Cardiac fibroblast (primary cell): ENCODE results near the gene DARS1.
A peak's percentile ranks its signal among the peaks of the same experiment; 100 is the strongest.

Experiments used
- DNase-seq, 2 donors: peaks; one replicate each; pipeline versions ENCODE4 v3.0.0 to v3.0.0-alpha.2; 2010; ENCODE audit warnings: low read depth in 2 of 2
- H3K4me3 ChIP-seq, 2 donors: replicated peaks in 1 of 2; 1 replicate in 1 of 2; 2 replicates in 1 of 2; pipeline ENCODE4 v1.5.1; 2011; ENCODE audit warnings: low read depth in 2 of 2, low read length in 2 of 2, mild to moderate bottlenecking in 2 of 2, moderate library complexity in 1 of 2
- CTCF ChIP-seq: IDR thresholded peaks from one replicate; pipeline ENCODE4 v1.5.1; 2011; ENCODE audit warnings: low read depth, mild to moderate bottlenecking, low read length, inconsistent platforms

Gene DARS1

GRCh38 chr2:136029149-136029548 lies 43.7 kb upstream of the DARS1 start:
- DNase-seq = no peak
- H3K4me3 ChIP-seq = no peak overlapping the region
- no peak for TF ChIP-seq CTCF

GRCh38 chr2:136028001-136028400 lies 42.6 kb upstream of the DARS1 start:
- H3K4me3 ChIP-seq = no peak overlapping the region
- no peak for TF ChIP-seq CTCF

GRCh38 chr2:136027112-136027511 lies 41.7 kb upstream of the DARS1 start:
- DNase-seq = no peak
- no peak overlapping the region for H3K4me3 ChIP-seq
- TF ChIP-seq CTCF = no peak

More at GRCh38 chr2:136028001-136028400, 42.6 kb upstream of the DARS1 start:
- no peak for DNase-seq

- TF ChIP-seq CTCF = no peak
- H3K4me3 ChIP-seq = peak overlapping the region in 1 of 2 donors; percentile 14
- DNase-seq = peak; percentile 52 to 69
Observed at GRCh38 chr2:136025057-136025973, 39.9 kb upstream of the DARS1 start.

- TF ChIP-seq CTCF = no peak
- no peak for DNase-seq
- H3K4me3 ChIP-seq = no peak overlapping the region
Observed at GRCh38 chr2:136024616-136025015, 39.2 kb upstream of the DARS1 start.

GRCh38 chr2:136024185-136024584 lies 38.8 kb upstream of the DARS1 start:
- TF ChIP-seq CTCF = no peak
- no peak for DNase-seq
- H3K4me3 ChIP-seq = no peak overlapping the region

- no peak for TF ChIP-seq CTCF
- DNase-seq = no peak
- no peak overlapping the region for H3K4me3 ChIP-seq
Observed at GRCh38 chr2:136023416-136023815, 38.0 kb upstream of the DARS1 start.
